SU-DHL-6 (cell line): ENCODE results near the gene TCEANC.

Source experiments
- EZH2phosphoT487 ChIP-seq: fragments of 200-600 bp; sonication (generic), shearing (Covaris generic); conservative IDR thresholded peaks from 2 replicates; pipeline ENCODE4 v1.6.1; 2018; ENCODE audit warnings: mild to moderate bottlenecking, antibody characterized with exemption, low read length, moderate library complexity, mixed read lengths
- TF ChIP-seq, protein P1 (sequence below): fragments of 200-600 bp; sonication (generic); IDR thresholded peaks from one replicate; pipeline ENCODE4 v1.5.1; 2017; ENCODE audit warnings: antibody characterized with exemption, mild to moderate bottlenecking, low read length, moderate library complexity; ENCODE audit not compliant: insufficient read depth, poor library complexity, severe bottlenecking

DNA sequence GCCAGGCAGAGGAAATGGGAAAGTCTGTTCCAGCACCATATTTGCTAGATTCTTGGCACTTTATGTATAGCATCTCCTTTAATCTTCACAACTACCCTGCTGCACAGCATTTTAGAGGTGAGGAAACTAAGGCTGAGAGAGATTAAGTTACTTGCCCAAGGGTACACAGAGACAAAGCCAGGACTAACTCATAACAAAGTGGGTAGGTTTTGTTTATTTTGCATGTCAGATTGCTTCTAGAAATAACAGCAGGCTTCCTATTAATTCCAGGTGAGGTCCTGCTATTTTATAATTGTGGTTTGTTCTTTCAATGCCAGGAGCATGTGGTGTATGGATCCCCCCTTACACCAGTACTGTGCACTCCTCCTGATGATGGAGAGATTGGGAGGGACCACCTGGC is 15.0 kb downstream of the TCEANC start:
- TF ChIP-seq, protein P1, sequence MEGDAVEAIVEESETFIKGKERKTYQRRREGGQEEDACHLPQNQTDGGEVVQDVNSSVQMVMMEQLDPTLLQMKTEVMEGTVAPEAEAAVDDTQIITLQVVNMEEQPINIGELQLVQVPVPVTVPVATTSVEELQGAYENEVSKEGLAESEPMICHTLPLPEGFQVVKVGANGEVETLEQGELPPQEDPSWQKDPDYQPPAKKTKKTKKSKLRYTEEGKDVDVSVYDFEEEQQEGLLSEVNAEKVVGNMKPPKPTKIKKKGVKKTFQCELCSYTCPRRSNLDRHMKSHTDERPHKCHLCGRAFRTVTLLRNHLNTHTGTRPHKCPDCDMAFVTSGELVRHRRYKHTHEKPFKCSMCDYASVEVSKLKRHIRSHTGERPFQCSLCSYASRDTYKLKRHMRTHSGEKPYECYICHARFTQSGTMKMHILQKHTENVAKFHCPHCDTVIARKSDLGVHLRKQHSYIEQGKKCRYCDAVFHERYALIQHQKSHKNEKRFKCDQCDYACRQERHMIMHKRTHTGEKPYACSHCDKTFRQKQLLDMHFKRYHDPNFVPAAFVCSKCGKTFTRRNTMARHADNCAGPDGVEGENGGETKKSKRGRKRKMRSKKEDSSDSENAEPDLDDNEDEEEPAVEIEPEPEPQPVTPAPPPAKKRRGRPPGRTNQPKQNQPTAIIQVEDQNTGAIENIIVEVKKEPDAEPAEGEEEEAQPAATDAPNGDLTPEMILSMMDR = no peak
- TF ChIP-seq EZH2phosphoT487 = no peak
